Measurements from ENCODE around the gene CRK. TPM values are rescaled to one million over a fixed set of nuclear protein-coding genes. Genes with fewer than 3 reads are reported as not detected.
"Not testable (repeated sequence)": the region's sequence is repeated elsewhere in the genome, so short reads cannot be mapped to it uniquely, and the experiment has no call there.

CRK gene
- total RNA-seq, 4 donors from 2014 or later, result 59.8 to 102 (median 75.7) TPM

DNA sequence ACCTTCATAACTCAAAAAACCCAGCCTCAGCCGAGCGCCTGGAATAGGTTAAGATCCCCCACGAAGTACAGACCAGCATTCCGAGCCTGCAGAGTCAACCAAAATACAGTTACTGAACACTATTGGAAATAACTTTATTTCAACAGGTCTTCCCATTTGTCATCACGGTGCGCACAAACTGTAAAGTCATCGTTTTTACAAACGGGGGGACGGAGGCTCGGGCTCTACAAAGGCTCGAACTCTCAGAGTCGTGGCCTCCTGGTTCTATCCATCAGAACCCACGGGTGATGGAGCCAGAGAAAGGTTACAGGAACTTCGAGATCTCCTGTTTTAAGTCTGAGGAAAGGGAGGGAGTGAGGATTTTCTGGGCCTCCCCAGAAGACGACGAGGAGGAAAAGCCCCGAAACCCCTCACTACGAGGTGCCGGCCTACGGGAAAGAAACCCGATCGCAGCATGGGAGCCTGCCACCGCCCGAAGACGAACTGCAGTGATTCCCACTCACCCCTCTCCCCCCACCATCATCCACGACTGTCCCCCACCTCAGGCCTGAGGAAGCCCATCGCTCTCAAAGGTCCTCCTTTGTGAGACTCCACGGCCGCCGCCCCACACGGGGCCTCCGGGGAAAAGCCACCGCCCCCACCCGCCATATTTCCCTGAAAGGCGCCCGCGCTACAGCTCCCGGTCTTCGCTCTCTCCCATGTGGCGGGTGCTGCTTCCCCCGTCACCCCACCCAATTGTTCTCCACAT lies 56.9 kb downstream of the CRK start:
- peak overlapping the region; percentile 72 to 88 (median 84) for H3K4me3 ChIP-seq
- H3K27me3 ChIP-seq, result no peaks in the 10 kb centered on the region
- peak overlapping the region; percentile 95 to 98 (median 96) for H3K27ac ChIP-seq (replicated peaks in 1 of 4)
- intact Hi-C loops (cut with DNase I), result loop anchor here (2.0 kb wide), 1 partner anchor 32 kb away; no protein-coding TSS in a partner anchor
- no peak for DNase-seq (ENCODE audit: extremely low spot score)
- WGBS, result 0% methylated on average over 22 of the region's 41 CpGs
- no peaks in the 10 kb centered on the region for H3K36me3 ChIP-seq
- H3K9me3 ChIP-seq, result no peaks in the 10 kb centered on the region
- peaks cover 47 to 57% (median 53%) of the 10 kb centered on the region in 4 donors for H3K4me1 ChIP-seq
- TF ChIP-seq POLR2A (IDR thresholded peaks at IDR 0.05; ENCODE audit: low read depth), result no peak
- no peak for TF ChIP-seq CTCF (IDR thresholded peaks at IDR 0.05)
- peak in 1 of 2 donors; percentile 22 for TF ChIP-seq POLR2AphosphoS5 (IDR thresholded peaks at IDR 0.05)

DNA sequence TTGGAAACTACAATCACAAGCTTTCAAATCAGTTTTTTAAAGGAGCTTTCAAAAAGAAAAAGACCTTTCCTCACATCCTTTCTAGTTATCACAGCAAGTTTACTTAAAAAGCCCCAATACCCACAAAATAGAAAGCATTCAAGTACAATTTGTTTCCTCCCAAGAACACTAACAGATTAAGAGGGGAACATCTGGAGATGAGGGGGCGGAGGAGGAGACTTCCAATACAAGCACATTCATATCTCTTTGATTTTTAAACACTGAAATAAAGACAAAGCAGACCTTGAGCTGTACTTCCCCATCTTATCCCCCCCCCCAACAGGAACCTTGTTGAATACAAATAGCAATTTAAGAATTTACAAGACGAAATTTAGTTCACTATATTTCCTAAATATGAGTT lies 58.0 kb downstream of the CRK start:
- Histone ChIP-seq H3K36me3 (no peaks in the 10 kb centered on the region), H3K27ac (replicated peaks in 1 of 4) (peak overlapping the region in 3 of 4 donors; percentile 95 to 98 (median 97)), H3K9me3 (no peaks in the 10 kb centered on the region), H3K27me3 (no peaks in the 10 kb centered on the region), H3K4me1 (peaks cover 58 to 67% (median 63%) of the 10 kb centered on the region in 4 donors), H3K4me3 (peak overlapping the region; percentile 72 to 88 (median 84))
- 7% methylated on average over 2 of the region's 2 CpGs for WGBS
- DNase-seq (ENCODE audit: extremely low spot score), result no peak
- intact Hi-C loops (cut with DNase I), result loop anchor here (2.0 kb wide), 1 partner anchor 31 kb away; no protein-coding TSS in a partner anchor
- TF ChIP-seq EP300 (IDR thresholded peaks at IDR 0.05) (no peak), POLR2A (IDR thresholded peaks at IDR 0.05; ENCODE audit: low read depth) (no peak), POLR2AphosphoS5 (IDR thresholded peaks at IDR 0.05) (no peak), CTCF (IDR thresholded peaks at IDR 0.05) (no peak)

- DNase-seq (ENCODE audit: extremely low spot score); H3K27me3 ChIP-seq; H3K9me3 ChIP-seq; H3K36me3 ChIP-seq; H3K4me3 ChIP-seq; intact Hi-C loops (cut with DNase I): not testable (repeated sequence)
- peaks cover 77 to 86% (median 83%) of the 10 kb centered on the region in 4 donors for H3K4me1 ChIP-seq
- peak overlapping the region; percentile 32 to 98 (median 96) for H3K27ac ChIP-seq (replicated peaks in 1 of 4)
- 87% methylated on average over 26 of the region's 26 CpGs for WGBS
Measured at GRCh38 chr17:1395876-1396665, 60.0 kb downstream of the CRK start.

DNA sequence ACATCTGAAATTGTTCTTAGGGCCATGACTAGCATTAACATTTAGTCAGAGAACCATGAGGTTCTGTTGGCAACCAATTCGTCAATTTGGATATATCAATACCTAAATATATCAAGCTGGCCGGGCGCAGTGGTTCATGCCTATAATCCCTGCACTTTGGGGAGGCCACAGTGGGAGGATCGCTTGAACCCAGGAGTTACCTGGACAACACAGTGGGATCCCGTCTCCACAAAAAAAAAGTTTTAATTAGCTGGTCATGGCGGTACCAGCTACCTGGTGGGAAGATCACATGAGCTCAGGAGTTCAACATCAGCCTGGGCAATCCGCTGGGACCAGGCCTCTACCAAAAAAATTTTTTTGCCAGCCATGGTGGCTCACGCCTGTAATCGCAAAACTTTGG lies 64.5 kb downstream of the CRK start:
- DNase-seq (ENCODE audit: extremely low spot score), result no peak
- Histone ChIP-seq H3K27ac (replicated peaks in 1 of 4) (peak overlapping the region; percentile 42 to 74 (median 66)), H3K27me3 (no peaks in the 10 kb centered on the region), H3K4me1 (peaks cover 88 to 100% (median 99%) of the 10 kb centered on the region in 4 donors), H3K4me3 (peak overlapping the region in 1 of 4 donors; percentile 12), H3K36me3 (no peaks in the 10 kb centered on the region), H3K9me3 (no peaks in the 10 kb centered on the region)
- TF ChIP-seq CTCF (IDR thresholded peaks at IDR 0.05) (no peak), POLR2AphosphoS5 (IDR thresholded peaks at IDR 0.05) (no peak)
- 90% methylated on average over 9 of the region's 9 CpGs for WGBS
- intact Hi-C loops (cut with DNase I), result no loop called here
